Activated naive CD4-positive, alpha-beta T cell treated with anti-CD3 and anti-CD28 coated beads, Interleukin-2, amount 50 U/mL, for 16 hours (primary cell): ENCODE results near the gene ADGRA1.
A peak's percentile ranks its signal among the peaks of the same experiment; 100 is the strongest.

ENCODE experiments used
- DNase-seq: peaks from one replicate; pipeline ENCODE4 v3.0.0-alpha.2; 2020

ADGRA1 gene

GRCh38 chr10:133129859-133130495 lies 42.3 kb downstream of the ADGRA1 start:
- DNase-seq = no peak

GRCh38 chr10:133130602-133131001 lies 42.9 kb downstream of the ADGRA1 start:
- no peak for DNase-seq

GRCh38 chr10:133131053-133131452 lies 43.3 kb downstream of the ADGRA1 start:
- no peak for DNase-seq

- no peak for DNase-seq
Observed at GRCh38 chr10:133131734-133132472, 44.2 kb downstream of the ADGRA1 start.

- DNase-seq = no peak
Observed at GRCh38 chr10:133132473-133133291, 45.0 kb downstream of the ADGRA1 start.

- no peak for DNase-seq
Observed at GRCh38 chr10:133133471-133134231, 45.9 kb downstream of the ADGRA1 start.

- DNase-seq = no peak
Observed at GRCh38 chr10:133134411-133135115, 46.8 kb downstream of the ADGRA1 start.

GRCh38 chr10:133135116-133135465 lies 47.4 kb downstream of the ADGRA1 start:
- no peak for DNase-seq

GRCh38 chr10:133137486-133138145 lies 49.9 kb downstream of the ADGRA1 start:
- DNase-seq = peak; percentile 8

GRCh38 chr10:133139551-133140065 lies 51.9 kb downstream of the ADGRA1 start:
- DNase-seq = no peak

- peak; percentile 10 for DNase-seq
Observed at GRCh38 chr10:133140417-133141143, 52.9 kb downstream of the ADGRA1 start.

GRCh38 chr10:133141144-133141957 lies 53.6 kb downstream of the ADGRA1 start:
- peak; percentile 7 for DNase-seq

GRCh38 chr10:133141958-133142340 lies 54.2 kb downstream of the ADGRA1 start:
- peak; percentile 8 for DNase-seq

- DNase-seq = no peak
Observed at GRCh38 chr10:133142523-133143199, 54.9 kb downstream of the ADGRA1 start.

GRCh38 chr10:133143200-133143533 lies 55.4 kb downstream of the ADGRA1 start:
- DNase-seq = no peak

- no peak for DNase-seq
Observed at GRCh38 chr10:133143546-133143945, 55.8 kb downstream of the ADGRA1 start.

- no peak for DNase-seq
Observed at GRCh38 chr10:133144771-133145170, 57.0 kb downstream of the ADGRA1 start.

- no peak for DNase-seq
Observed at GRCh38 chr10:133150226-133150625, 62.5 kb downstream of the ADGRA1 start.

- no peak for DNase-seq
Observed at GRCh38 chr10:133150656-133151055, 62.9 kb downstream of the ADGRA1 start.
